Cerebellar nuclear complex (tissue), 1 donor: Measurements from ENCODE around the gene DSN1.
A peak's percentile ranks its signal among the peaks of the same experiment; 100 is the strongest.

Source experiments
- DNase-seq, 2 experiments: peaks; one replicate each; lab custom pipeline; 2025; lab: John Stamatoyannopoulos, UW

The DSN1 gene

DNA sequence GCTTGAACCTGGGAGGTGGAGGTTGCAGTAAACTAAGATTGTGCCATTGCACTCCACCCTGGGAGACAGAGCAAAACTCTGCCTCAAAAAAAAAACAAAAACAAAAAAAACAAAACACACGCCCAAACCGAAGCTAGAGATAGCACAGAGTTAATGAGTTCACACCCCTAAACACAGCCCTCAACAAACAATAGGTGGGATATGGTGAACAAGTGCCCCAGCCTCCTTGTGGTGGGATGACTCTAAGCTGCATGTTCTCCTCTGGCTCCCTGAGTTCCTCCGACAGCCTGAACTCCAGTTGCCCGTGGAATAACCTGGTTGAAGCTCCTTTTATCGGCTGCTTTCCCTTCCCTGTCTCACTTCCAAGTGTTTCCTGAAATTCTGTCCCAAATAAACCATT lies 22.1 kb upstream of the DSN1 start:
- DNase-seq, result no peak

DNA sequence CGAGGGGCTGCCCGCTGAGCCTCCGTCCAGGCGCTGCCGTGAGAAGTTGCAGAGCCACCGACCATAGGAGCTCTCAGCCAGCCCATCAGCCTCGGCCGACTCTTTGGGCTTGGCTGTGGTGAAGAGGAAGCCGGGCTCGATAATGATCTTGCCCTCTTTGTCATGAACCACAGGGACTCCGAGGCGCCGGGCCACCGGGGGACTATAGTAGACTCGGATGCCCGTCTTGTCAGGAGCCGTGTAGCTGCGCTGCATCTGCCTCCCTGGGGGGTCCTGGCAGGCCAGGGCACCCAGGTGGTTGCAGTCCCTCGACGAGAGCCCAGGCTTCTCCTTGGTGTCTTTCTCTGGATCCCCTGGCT lies 20.5 kb upstream of the DSN1 start:
- no peak for DNase-seq

DNA sequence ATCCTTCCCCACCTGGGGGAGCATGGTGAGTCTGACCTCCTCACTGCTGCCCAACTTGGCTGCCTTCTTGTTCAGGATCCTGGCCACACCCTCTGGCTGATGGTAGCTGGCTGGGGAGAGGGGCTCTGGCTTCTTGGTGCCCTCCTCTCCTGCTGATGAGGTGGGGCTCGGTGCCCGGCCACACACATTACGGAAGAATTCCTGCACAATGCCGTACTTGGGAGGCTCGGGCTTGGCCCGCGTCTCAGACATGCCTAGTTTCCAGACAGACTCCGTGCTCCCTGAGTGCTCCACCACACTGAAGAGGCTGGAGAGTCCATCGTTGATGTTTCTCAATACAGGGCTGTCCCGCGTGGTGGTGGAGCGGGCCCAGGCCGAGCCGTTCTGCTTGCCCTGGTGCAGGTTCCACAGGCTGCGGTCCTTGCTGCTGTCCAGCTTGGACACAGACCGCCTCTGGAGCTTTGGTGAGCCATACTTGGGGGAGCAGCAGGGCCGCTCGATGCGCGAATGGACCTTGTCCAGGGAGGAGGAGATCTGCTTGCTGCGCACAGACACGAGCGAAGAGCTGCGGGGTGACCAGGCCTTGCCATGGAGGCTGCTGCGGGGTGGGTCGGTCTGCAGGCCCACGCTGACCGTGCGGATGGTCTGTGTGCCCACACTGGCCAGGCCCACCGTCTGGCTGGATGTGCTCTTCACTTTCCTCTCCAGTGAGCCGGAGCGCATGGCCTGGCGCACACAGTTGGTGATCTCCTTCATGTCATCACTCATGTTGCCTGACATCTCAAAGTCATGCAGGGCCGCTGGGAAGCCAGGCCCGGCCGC lies 19.9 kb upstream of the DSN1 start:
- DNase-seq, result no peak

- peak in 1 of 2 experiments; percentile 35 for DNase-seq
These were observed 18.9 kb upstream of the DSN1 start for GRCh38 chr20:36792422-36792821.

DNA sequence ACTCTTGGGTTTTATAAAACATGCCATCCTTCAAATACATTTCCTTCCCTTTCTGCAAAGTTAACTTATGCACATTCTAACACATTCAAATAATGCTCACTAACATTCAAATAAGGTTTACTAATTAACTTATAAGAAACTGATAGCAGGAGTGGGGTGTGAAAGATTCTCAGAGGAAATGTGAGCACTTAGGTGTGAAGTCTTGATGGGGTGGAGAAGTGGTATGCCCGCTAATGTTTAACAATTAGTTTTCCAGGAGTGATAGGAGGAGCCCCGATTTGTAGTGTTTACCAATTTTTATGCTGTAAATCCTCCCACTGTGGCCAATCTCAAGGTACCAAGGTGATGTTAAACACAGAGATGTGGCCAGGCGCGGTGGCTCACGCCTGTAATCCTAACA lies 18.3 kb upstream of the DSN1 start:
- no peak for DNase-seq

- no peak for DNase-seq
These were observed 13.1 kb upstream of the DSN1 start for GRCh38 chr20:36786663-36787062.

DNA sequence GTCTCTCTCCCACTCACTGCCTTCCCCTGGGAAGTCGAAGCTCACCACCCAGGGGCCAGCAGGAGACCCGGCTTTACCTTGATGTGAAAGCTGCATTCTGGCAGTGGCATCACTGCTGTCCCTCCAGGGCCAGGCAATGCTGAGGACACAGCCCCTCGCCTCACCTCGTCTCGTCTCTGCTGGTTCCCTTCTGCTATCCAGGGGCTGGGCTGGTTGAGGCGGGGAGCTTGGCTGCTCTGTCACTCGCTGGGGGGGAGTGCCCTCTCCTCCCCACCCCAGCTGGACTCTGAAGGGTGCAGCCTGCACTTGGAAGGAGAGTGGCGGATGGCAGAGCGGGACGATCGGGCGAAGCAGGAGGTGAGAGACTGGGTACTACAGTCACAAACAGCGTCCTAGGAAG lies 12.7 kb upstream of the DSN1 start:
- DNase-seq, result no peak

DNA sequence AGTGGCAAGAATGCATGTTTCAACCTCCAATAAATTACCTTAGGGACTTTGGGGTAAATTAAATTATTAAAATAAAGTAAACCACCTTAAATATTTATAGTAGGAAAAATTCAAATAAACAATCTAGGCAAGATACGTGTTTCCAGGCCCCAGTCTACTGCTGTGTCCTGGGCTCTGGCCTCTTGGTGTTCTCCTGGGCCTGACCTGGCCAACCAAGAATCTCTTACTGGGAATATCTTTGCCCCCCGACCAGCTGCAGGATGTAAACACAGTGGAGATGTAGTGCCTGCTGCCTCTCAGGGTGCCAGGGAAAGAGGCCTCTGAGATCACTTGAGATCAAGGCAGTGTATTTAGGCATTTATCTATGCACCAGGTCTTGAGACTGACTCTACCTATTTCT lies 11.7 kb upstream of the DSN1 start:
- DNase-seq, result no peak

DNA sequence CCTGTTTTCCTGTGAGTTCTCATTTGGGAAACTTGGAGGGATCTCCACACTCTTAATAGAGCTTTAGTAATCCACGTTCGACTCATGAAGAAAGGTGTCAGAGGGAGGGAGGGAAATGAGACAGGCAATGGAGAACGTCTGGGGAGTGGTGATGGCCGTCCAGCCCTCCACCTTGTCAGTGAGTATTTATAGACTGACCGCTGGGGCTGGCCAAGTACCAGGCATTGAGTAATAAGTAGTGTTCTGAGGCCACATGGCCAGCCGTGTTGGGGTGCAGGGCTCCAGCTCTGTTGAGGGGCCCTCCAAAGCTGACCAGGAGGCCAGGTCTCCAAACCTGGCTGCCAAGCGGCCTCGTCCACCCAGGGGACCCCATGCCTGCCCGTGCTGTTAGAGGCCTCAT lies 11.3 kb upstream of the DSN1 start:
- DNase-seq, result no peak

DNA sequence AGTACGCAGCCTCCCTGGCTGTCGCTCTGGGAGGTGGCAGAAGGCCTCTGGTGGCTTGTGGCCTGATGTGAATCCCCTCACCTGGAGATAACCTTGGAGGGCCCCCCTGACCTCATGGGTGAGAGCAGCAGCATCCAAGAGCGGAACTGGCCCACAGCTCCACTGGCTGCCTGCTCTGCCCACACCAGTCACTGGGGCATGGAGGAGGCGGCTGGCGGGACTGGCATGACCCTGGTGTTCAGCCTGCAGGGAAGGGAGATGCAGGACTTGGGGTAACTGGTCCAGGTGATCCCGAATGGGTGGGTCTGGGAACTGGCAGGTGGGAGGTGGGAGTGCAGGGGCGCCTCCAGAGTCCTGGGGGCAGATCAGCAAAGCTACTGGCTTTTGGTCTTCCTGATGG lies 10.6 kb upstream of the DSN1 start:
- no peak for DNase-seq

DNA sequence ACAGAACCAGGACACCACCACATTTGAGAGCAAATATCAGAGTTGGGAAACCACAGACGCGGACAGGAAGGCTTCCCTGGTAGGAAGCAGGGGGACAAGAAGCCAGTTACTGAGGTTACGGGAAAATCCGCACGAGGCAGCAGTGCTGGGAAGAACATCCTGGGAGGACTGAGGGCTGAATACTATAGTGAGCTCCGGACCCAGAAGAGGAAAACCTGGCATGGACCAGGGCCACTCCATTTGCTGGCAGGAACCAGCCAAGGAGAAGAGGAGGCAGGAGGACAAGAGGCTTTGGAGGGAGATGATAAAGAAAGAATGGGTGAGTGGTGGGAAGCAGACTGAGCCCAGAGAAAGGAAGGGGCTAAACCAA lies 6.1 kb upstream of the DSN1 start:
- no peak for DNase-seq

GRCh38 chr20:36778831-36779655 lies 5.5 kb upstream of the DSN1 start:
- no peak for DNase-seq

DNA sequence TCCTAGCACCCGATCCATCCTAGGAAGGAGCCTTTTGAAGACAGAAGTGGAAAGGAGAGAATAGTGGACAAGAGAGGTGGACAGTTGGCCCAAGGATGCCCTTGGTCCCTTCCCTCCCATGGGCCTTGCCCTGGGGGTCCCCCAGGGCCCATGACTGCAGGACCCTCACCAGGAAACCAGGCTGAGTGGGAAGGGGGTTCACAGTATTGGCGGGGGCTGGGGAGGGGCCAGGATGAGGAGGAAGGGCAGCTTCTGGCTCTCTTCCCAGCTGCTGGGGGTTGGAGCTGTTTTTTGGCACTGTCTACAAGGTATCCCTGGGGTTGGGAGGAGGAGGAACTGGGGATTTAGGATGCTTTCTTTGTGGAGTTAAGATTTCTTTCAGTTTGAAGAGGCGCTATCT lies 4.0 kb upstream of the DSN1 start:
- no peak for DNase-seq

GRCh38 chr20:36777167-36777566 lies 3.6 kb upstream of the DSN1 start:
- DNase-seq, result no peak

DNA sequence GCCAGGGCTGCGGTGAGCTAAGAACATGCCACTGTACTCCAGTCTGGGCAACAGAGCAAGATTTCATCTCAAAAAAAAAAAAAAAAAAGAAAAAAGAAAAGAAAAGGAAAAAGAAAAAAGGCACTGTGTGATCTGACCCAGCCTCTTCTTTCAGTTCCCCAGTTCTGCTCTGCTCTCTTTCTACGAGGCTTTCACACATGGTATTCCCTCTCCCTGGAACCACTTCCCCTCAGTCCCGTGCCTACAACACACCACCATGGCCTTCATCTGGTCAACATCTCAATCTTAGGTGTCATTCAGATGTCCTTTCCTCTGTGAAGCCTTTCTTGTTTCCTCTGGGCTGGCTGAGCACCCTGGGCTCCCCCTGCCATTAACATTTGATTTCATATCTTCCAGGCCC lies 2.3 kb upstream of the DSN1 start:
- DNase-seq, result no peak

- DNase-seq, result no peak
These were observed 1.6 kb upstream of the DSN1 start for GRCh38 chr20:36775196-36775595.

DNA sequence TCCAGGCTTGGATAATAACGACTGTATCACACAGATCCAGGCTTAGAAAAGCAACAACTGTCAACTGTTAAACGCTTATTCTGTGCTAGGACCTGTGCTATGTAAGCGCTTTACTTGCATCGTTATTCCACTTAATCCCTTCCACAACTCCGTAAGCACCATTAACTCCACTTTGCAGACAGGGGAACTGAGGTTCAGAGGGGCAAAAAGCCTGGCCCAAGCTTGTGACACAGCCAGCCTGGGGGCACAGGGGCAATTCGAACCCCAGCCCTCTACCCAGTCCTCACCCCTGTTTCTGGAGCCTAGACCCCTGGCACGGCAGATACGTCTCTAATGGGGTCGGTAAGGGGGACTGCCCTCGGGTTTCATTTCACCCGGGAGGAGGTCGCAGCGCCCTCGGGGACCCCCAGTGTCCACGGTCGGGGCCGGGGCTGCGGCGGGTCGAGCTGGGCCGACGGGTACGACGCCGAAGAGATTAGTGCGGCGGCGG lies 411 bp downstream of the DSN1 start:
- no peak for DNase-seq

GRCh38 chr20:36770680-36771079 lies 2.9 kb downstream of the DSN1 start:
- no peak for DNase-seq

GRCh38 chr20:36768768-36769430 lies 4.7 kb downstream of the DSN1 start:
- DNase-seq, result no peak

GRCh38 chr20:36761125-36761524 lies 12.4 kb downstream of the DSN1 start:
- DNase-seq, result no peak

DNA sequence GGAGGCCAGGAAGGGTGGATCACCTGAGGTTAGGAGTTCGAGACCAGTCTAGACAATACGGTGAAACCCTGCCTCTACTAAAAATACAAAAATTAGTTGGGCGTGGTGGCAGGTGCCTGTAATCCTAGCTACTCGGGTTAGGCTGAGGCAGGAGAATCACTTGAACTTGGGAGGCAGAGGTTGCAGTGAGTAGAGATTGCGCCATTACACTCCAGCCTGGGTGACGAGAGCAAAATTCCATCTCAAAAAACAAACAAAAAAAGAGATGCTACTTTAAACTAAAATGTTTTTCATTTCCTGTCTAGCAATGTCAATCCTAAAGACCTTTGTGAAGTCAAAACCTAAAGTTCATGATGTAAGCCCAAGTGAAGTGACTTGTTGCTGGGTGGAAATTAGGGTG lies 12.9 kb downstream of the DSN1 start:
- no peak for DNase-seq

- DNase-seq, result no peak
These were observed 15.3 kb downstream of the DSN1 start for GRCh38 chr20:36758276-36758675.

DNA sequence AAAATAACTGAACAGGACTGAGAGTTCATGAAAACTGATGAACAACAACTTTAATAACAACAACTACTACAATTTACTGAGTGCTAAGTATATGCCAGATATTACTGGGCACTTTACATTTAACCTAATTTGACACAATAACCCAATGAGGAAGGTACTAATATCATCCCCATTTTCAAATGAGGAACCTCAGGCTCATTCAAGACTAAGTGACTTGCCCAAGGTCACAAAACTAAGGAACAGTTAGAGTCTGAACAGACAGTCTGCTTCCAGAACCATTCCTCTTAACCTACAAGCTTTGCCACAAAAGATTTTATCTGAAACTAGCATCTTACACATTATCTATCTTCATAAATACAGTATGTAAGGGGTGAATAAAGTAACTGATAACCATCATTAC lies 17.1 kb downstream of the DSN1 start:
- no peak for DNase-seq
